Adrenal gland (tissue), 5 donors: ENCODE measurements around the gene LRRIQ1.

Experiments
- CTCF ChIP-seq, 6 experiments: fragments of 450-650 bp in 4 of 6; fragments of 200-600 bp in 2 of 6; sonication (generic) in 1 of 6; IDR thresholded peaks; 1 replicate in 5 of 6; 2 replicates in 1 of 6; pipeline versions ENCODE4 v1.5.1 to v1.8.0; 2016 to 2021; ENCODE audit warnings: antibody characterized with exemption in 6 of 6, mild to moderate bottlenecking in 2 of 6, moderate library complexity in 1 of 6
- POLR2A ChIP-seq, 2 donors: fragments of 450-650 bp; IDR thresholded peaks; one replicate each; pipeline ENCODE4 v1.6.1; 2017; ENCODE audit warnings: antibody characterized with exemption in 2 of 2, mild to moderate bottlenecking in 2 of 2, moderate library complexity in 1 of 2
- donor health status: DM: no; HTN: no; CAD: no.

- no peak for TF ChIP-seq CTCF (IDR thresholded peaks at IDR 0.05)
- TF ChIP-seq POLR2A (IDR thresholded peaks at IDR 0.05): no peak
Observed at GRCh38 chr12:85277191-85277590, 241.0 kb downstream of the LRRIQ1 start.
